ENCODE data around the gene PLXNB2.

PLXNB2 gene

GRCh38 chr22:50296658-50297490 is 10.6 kb downstream of the PLXNB2 start:
- no peak for FAIRE-seq

- no peak for FAIRE-seq
Observed at GRCh38 chr22:50294319-50294656, 13.2 kb downstream of the PLXNB2 start.

- no peak for FAIRE-seq
Observed at GRCh38 chr22:50293441-50294318, 13.8 kb downstream of the PLXNB2 start.

GRCh38 chr22:50292643-50293440 is 14.6 kb downstream of the PLXNB2 start:
- no peak for FAIRE-seq

- FAIRE-seq, result no peak
Observed at GRCh38 chr22:50289942-50290630, 17.4 kb downstream of the PLXNB2 start.

GRCh38 chr22:50289151-50289941 is 18.1 kb downstream of the PLXNB2 start:
- no peak for FAIRE-seq

GRCh38 chr22:50287731-50288130 is 19.7 kb downstream of the PLXNB2 start:
- no peak for FAIRE-seq

GRCh38 chr22:50286701-50287318 is 20.6 kb downstream of the PLXNB2 start:
- FAIRE-seq, result no peak

- no peak for FAIRE-seq
Observed at GRCh38 chr22:50286275-50286674, 21.2 kb downstream of the PLXNB2 start.

- no peak for FAIRE-seq
Observed at GRCh38 chr22:50285568-50286229, 21.7 kb downstream of the PLXNB2 start.

- no peak for FAIRE-seq
Observed at GRCh38 chr22:50284479-50284878, 23.0 kb downstream of the PLXNB2 start.

GRCh38 chr22:50283821-50284220 is 23.6 kb downstream of the PLXNB2 start:
- FAIRE-seq, result no peak

GRCh38 chr22:50282361-50283155 is 24.9 kb downstream of the PLXNB2 start:
- FAIRE-seq, result no peak

GRCh38 chr22:50281957-50282356 is 25.5 kb downstream of the PLXNB2 start:
- no peak for FAIRE-seq

- FAIRE-seq, result no peak
Observed at GRCh38 chr22:50281384-50281760, 26.1 kb downstream of the PLXNB2 start.

GRCh38 chr22:50280708-50281383 is 26.6 kb downstream of the PLXNB2 start:
- FAIRE-seq, result no peak

- FAIRE-seq, result no peak
Observed at GRCh38 chr22:50280022-50280707, 27.3 kb downstream of the PLXNB2 start.

GRCh38 chr22:50278956-50279619 is 28.4 kb downstream of the PLXNB2 start:
- FAIRE-seq, result no peak
